GM13976 (cell line): ENCODE data around the gene PACS2.

Source experiments
- DNase-seq: peaks from one replicate; pipeline ENCODE4 v3.0.0; 2012; ENCODE audit warnings: low spot score
- CTCF ChIP-seq: IDR thresholded peaks from 2 replicates; pipeline ENCODE4 v1.5.1; 2012; ENCODE audit warnings: borderline replicate concordance, mild to moderate bottlenecking; ENCODE audit not compliant: insufficient read depth; ENCODE audit errors: extremely low read depth, missing control alignments, control extremely low read depth
- in situ Hi-C: fragments of 300-500 bp; cut with MboI; formaldehyde crosslinking; loops from one replicate; pipeline ENCODE4 v1.12.0; 2022; ENCODE audit warnings: low sequenced_read_pairs, mixed read lengths, inconsistent platforms; ENCODE audit not compliant: unreplicated experiment

The PACS2 gene

GRCh38 chr14:105347587-105347968 is 33.0 kb downstream of the PACS2 start:
- no peak for TF ChIP-seq CTCF
- no peak for DNase-seq
- in situ Hi-C loops: no loop called here

- no peak for DNase-seq
- in situ Hi-C loops: no loop called here
- TF ChIP-seq CTCF: no peak
Measured at GRCh38 chr14:105348169-105348944, 33.8 kb downstream of the PACS2 start.

DNA sequence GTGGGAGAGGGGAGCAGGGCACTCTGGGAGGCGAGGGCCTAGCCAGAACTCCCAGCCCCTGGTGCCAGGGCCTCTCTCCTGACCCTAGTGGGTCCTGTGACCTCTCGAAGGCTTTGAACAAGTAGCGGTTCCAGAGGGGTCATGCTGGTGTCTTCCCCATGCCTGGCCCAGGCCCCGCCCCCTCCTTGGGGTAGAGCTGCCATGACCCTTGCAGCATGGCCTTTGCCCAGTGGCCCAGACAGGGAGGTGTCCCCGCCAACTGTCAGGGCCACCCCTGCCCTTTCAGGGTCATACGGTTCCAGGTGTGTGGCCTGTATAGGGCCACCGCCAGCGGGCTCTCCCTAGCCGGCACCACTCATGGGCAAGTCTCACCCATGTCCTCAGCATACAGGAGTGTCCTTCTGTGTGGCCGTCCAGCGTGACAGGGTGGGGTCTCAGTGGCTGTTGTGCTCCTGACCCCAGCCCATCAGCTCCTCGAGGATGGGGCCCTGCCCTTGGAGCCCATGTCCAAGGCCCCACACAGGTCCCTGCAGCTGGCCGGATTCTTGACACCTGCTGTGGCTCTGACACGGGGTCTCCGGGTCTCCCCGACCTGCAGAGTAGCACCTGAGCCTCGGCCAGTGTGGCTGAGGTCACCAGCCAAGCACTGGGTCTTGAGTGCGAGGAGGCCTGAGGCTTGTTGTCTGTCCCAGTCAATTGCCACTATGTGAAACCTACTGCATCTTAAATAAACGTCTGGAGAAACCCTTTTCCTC is 34.6 kb downstream of the PACS2 start:
- in situ Hi-C loops: no loop called here
- no peak for TF ChIP-seq CTCF
- DNase-seq: no peak

DNA sequence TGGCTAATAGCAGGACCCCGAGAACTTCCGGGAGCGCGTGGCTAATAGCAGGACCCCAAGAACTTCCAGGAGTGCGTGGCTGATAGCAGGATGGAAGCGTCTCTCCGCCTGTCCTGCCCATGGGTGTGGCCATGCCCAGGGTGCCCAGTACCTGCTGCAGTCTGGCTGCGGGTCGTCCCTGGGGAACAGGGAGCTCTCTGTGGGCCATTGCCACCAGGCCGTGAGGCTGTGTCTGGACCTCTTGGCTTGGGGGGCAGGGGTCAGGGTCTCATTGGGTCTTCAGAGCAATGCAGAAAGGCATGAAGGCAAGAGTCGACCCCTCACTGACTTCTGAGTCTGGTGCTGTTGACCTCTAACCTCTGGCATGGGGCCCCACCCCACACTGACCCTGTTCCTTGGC is 35.4 kb downstream of the PACS2 start:
- in situ Hi-C loops: no loop called here
- no peak for TF ChIP-seq CTCF

GRCh38 chr14:105350450-105351244 is 36.1 kb downstream of the PACS2 start:
- no peak for TF ChIP-seq CTCF

More for the DNA sequence above, 35.4 kb downstream of the PACS2 start:
- no peak for DNase-seq

GRCh38 chr14:105351410-105351809 is 36.9 kb downstream of the PACS2 start:
- TF ChIP-seq CTCF: no peak
- in situ Hi-C loops: no loop called here
- DNase-seq: no peak

More at GRCh38 chr14:105350450-105351244, 36.1 kb downstream of the PACS2 start:
- DNase-seq: no peak
- in situ Hi-C loops: no loop called here
